Measurements from ENCODE around the gene PIN4.

Gene PIN4

DNA sequence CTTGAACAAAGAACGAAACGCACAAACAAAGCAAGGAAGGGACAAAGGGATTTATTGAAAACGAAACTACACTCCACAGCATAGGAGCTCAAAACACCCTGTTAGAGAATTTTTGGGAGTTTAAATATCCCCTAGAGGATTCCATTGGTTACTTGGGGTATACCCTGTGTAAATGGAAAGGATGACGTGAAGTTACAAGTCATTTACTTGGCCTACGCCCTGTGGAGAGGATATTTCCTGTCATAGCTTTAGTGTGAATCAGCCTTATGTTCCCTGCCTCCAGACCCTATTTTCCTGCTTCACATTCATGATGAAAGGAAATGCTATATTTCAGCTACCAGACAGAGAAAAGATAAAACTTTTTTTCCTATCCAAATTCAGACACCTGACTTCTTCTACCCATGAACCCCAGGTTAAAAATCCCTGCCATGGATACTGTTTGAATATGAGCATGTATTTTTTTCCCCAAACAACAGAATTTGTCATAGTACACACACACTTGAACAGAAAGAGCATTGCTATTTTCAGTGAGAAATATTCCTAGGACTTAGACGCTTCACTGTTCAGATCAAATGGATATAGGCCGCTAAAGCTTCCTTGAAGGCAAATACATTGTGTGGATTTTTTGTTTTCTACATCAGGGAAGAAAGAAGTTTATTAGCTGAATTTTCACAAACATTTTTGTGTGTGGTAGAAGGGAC, 20.4 kb downstream of the PIN4 start:
- TF ChIP-seq SIN3A (IDR thresholded peaks at IDR 0.05; ENCODE audit: borderline replicate concordance, insufficient read depth, low read length), result no peak
- TF ChIP-seq TAF1 (IDR thresholded peaks at IDR 0.05; ENCODE audit: borderline replicate concordance, insufficient read depth, low read length), result no peak
- TF ChIP-seq, protein P1, sequence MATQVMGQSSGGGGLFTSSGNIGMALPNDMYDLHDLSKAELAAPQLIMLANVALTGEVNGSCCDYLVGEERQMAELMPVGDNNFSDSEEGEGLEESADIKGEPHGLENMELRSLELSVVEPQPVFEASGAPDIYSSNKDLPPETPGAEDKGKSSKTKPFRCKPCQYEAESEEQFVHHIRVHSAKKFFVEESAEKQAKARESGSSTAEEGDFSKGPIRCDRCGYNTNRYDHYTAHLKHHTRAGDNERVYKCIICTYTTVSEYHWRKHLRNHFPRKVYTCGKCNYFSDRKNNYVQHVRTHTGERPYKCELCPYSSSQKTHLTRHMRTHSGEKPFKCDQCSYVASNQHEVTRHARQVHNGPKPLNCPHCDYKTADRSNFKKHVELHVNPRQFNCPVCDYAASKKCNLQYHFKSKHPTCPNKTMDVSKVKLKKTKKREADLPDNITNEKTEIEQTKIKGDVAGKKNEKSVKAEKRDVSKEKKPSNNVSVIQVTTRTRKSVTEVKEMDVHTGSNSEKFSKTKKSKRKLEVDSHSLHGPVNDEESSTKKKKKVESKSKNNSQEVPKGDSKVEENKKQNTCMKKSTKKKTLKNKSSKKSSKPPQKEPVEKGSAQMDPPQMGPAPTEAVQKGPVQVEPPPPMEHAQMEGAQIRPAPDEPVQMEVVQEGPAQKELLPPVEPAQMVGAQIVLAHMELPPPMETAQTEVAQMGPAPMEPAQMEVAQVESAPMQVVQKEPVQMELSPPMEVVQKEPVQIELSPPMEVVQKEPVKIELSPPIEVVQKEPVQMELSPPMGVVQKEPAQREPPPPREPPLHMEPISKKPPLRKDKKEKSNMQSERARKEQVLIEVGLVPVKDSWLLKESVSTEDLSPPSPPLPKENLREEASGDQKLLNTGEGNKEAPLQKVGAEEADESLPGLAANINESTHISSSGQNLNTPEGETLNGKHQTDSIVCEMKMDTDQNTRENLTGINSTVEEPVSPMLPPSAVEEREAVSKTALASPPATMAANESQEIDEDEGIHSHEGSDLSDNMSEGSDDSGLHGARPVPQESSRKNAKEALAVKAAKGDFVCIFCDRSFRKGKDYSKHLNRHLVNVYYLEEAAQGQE (IDR thresholded peaks at IDR 0.05; ENCODE audit: insufficient read depth in 1 of 2, low read depth in 2 of 2, low read length in 2 of 2), result no peak
- TF ChIP-seq FOXP2 (optimal IDR thresholded peaks at IDR 0.05; ENCODE audit: borderline replicate concordance, extremely low read depth, extremely low read length, insufficient read depth), result no peak
- TF ChIP-seq POLR2AphosphoS5 (IDR thresholded peaks at IDR 0.05; ENCODE audit: low read depth, low read length), result no peak

DNA sequence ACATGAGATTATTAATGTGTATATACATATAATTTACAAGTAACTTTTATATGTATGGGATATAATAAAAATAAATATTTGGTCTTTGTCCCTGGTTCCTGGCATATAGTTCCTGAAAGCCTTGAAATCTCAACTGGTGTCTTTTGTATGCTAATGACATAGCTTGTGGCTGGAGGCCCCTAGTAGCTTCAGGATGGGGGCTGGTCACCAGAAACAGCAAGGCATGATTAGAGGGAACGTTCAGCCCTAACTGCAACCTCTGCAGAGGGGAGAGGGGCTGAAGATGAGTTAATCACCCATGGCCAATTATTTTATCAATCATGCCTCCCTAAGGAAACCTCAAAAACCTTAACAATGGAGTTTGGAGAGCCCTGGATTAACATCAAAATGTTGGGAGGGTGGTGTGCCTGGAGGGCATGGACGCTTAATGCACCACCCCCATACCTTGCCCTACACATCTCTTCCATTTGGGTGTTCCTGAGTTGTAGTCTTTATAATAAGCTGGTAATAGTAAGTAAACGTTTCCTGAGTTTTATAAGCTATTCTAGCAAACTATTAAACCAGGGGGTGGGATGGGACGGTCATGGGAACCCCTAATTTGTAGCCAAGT, 21.3 kb downstream of the PIN4 start:
- TF ChIP-seq, protein P1 (IDR thresholded peaks at IDR 0.05; ENCODE audit: insufficient read depth in 1 of 2, low read depth in 2 of 2, low read length in 2 of 2), result no peak
- TF ChIP-seq POLR2AphosphoS5 (IDR thresholded peaks at IDR 0.05; ENCODE audit: low read depth, low read length), result no peak
- TF ChIP-seq TAF1 (IDR thresholded peaks at IDR 0.05; ENCODE audit: borderline replicate concordance, insufficient read depth, low read length), result no peak
- no peak for TF ChIP-seq SIN3A (IDR thresholded peaks at IDR 0.05; ENCODE audit: borderline replicate concordance, insufficient read depth, low read length)
- TF ChIP-seq FOXP2 (optimal IDR thresholded peaks at IDR 0.05; ENCODE audit: borderline replicate concordance, extremely low read depth, extremely low read length, insufficient read depth), result no peak

DNA sequence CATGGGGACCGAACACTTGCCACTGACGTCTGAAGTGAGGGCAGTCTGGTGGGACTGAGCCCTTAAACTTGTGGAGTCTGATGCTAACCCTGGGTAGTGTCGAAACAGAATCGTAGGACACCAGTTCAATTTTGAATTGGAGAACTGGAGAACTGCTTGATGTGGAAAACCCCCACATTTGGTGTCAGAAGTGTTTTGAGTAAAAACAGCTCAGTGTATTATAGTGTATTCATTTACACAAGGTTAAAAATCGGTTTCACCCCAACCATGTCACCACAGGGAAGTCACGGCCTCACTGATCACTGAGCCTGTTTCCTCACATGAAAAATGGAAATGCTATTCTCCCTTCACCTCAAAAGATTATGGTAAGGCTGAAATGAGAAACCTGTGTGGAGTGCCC, 21.9 kb downstream of the PIN4 start:
- TF ChIP-seq SIN3A (IDR thresholded peaks at IDR 0.05; ENCODE audit: borderline replicate concordance, insufficient read depth, low read length) (no peak), TAF1 (IDR thresholded peaks at IDR 0.05; ENCODE audit: borderline replicate concordance, insufficient read depth, low read length) (no peak), FOXP2 (optimal IDR thresholded peaks at IDR 0.05; ENCODE audit: borderline replicate concordance, extremely low read depth, extremely low read length, insufficient read depth) (no peak), POLR2AphosphoS5 (IDR thresholded peaks at IDR 0.05; ENCODE audit: low read depth, low read length) (no peak)
- TF ChIP-seq, protein P1 (IDR thresholded peaks at IDR 0.05; ENCODE audit: insufficient read depth in 1 of 2, low read depth in 2 of 2, low read length in 2 of 2), result no peak

DNA sequence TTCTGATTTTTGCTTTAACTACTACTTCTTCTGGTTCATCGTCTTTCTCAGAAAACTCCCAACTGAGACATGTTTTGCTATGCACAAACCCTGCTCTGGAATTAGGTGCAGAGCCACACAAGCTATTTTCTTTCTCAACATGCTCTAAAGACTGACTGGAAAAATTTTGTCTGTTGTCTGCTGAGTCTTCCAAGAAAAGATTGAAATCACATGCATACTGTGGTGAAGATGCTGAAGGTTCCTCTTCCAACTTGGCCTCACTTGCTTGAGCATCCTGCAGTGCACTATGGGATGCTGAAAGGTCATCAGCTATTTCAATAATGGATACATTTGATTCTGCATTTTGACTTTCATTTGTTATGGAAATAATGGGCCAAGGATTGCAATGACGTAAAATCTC, 24.1 kb downstream of the PIN4 start:
- TF ChIP-seq SIN3A (IDR thresholded peaks at IDR 0.05; ENCODE audit: borderline replicate concordance, insufficient read depth, low read length), result no peak
- no peak for TF ChIP-seq TAF1 (IDR thresholded peaks at IDR 0.05; ENCODE audit: borderline replicate concordance, insufficient read depth, low read length)
- TF ChIP-seq FOXP2 (optimal IDR thresholded peaks at IDR 0.05; ENCODE audit: borderline replicate concordance, extremely low read depth, extremely low read length, insufficient read depth), result no peak
- TF ChIP-seq POLR2AphosphoS5 (IDR thresholded peaks at IDR 0.05; ENCODE audit: low read depth, low read length), result no peak
- TF ChIP-seq, protein P1 (IDR thresholded peaks at IDR 0.05; ENCODE audit: insufficient read depth in 1 of 2, low read depth in 2 of 2, low read length in 2 of 2), result no peak
